A673 (cell line): ENCODE data around the gene EPHA6.

Experiments used
- CTCF ChIP-seq: fragments of 300-800, 200-600 bp; sonication (generic); conservative IDR thresholded peaks from 2 replicates; pipeline ENCODE4 v1.5.1; 2017; ENCODE audit warnings: low read depth, mild to moderate bottlenecking, antibody characterized with exemption, low read length, moderate library complexity, mixed read lengths
- EZH2 ChIP-seq: fragments of 200-600 bp; sonication (generic); IDR thresholded peaks from 2 replicates; pipeline ENCODE4 v1.6.1; 2017; ENCODE audit warnings: borderline replicate concordance, low read depth, mild to moderate bottlenecking, mixed read lengths, antibody characterized with exemption, low read length; ENCODE audit not compliant: poor library complexity, severe bottlenecking

DNA sequence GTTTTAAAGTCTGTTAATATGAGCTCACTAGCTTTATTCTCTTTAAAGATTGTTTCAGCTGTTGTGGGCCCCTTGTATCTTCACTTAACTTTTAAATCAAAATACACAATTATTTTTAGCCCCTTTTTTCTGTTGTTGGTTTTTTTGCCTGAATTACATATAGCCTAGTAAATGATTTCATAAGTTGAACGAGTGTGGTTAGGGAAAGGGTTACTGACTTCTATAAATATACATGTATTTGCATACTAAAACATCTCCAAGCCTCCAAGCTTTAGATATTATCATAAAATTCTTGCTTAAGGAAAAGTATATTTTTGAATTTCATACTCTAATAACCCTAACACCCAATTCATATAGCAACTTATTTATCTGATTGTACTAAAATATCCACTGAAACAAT, 877.0 kb downstream of the EPHA6 start:
- TF ChIP-seq CTCF (no peak), EZH2 (no peak)
